PC-3 (cell line): ENCODE results near the gene GNAS.

Experiments
- CTCF ChIP-seq: fragments of 300-600 bp; sonication (generic); conservative IDR thresholded peaks from 2 replicates; pipeline ENCODE4 v1.5.1; 2017; ENCODE audit warnings: antibody characterized with exemption, low read depth, mild to moderate bottlenecking, low read length
- EZH2 ChIP-seq: fragments of 300-600 bp; sonication (generic); IDR thresholded peaks from one replicate; pipeline ENCODE4 v1.6.1; 2017; ENCODE audit warnings: antibody characterized with exemption, mild to moderate bottlenecking, low read length; ENCODE audit not compliant: unreplicated experiment
- EZH2phosphoT487 ChIP-seq: fragments of 300-600 bp; sonication (generic); IDR thresholded peaks from 2 replicates; pipeline ENCODE4 v1.6.1; 2018; ENCODE audit warnings: mild to moderate bottlenecking, antibody characterized with exemption, low read length, borderline replicate concordance

- no peak for TF ChIP-seq EZH2phosphoT487
- TF ChIP-seq CTCF = no peak
- TF ChIP-seq EZH2 = no peak
Observed at GRCh38 chr20:58828136-58828535, 24.4 kb upstream of the GNAS start.
